GM20000 (cell line): Measurements from ENCODE around the gene CLDN4.

Experiments used
- DNase-seq: peaks from one replicate; pipeline ENCODE4 v3.0.0; 2012; ENCODE audit warnings: low spot score
- TF ChIP-seq, protein P1 (sequence below): IDR thresholded peaks from 2 replicates; pipeline ENCODE4 v1.5.1; 2012; ENCODE audit warnings: mild to moderate bottlenecking, control low read depth; ENCODE audit errors: extremely low read depth, missing control alignments

Gene CLDN4

DNA sequence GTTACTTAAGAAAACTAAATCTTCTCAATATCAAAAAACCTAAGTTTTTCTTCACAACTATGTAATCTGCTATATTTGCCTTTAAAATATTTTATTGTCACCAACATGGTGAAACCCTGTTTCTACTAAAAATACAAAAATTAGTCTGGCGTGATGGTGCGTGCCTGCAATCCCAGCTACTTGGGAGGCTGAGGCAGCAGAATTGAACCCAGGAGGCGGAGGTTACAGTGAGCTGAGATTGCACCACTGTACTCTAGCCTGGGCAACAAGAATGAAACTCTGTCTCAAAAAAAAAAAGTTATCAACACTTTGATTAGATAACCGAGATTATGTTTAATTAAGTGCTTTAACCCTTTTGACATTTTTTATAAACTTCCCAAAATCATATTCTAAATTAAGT lies 28.3 kb upstream of the CLDN4 start:
- TF ChIP-seq, protein P1, sequence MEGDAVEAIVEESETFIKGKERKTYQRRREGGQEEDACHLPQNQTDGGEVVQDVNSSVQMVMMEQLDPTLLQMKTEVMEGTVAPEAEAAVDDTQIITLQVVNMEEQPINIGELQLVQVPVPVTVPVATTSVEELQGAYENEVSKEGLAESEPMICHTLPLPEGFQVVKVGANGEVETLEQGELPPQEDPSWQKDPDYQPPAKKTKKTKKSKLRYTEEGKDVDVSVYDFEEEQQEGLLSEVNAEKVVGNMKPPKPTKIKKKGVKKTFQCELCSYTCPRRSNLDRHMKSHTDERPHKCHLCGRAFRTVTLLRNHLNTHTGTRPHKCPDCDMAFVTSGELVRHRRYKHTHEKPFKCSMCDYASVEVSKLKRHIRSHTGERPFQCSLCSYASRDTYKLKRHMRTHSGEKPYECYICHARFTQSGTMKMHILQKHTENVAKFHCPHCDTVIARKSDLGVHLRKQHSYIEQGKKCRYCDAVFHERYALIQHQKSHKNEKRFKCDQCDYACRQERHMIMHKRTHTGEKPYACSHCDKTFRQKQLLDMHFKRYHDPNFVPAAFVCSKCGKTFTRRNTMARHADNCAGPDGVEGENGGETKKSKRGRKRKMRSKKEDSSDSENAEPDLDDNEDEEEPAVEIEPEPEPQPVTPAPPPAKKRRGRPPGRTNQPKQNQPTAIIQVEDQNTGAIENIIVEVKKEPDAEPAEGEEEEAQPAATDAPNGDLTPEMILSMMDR = no peak
- no peak for DNase-seq

DNA sequence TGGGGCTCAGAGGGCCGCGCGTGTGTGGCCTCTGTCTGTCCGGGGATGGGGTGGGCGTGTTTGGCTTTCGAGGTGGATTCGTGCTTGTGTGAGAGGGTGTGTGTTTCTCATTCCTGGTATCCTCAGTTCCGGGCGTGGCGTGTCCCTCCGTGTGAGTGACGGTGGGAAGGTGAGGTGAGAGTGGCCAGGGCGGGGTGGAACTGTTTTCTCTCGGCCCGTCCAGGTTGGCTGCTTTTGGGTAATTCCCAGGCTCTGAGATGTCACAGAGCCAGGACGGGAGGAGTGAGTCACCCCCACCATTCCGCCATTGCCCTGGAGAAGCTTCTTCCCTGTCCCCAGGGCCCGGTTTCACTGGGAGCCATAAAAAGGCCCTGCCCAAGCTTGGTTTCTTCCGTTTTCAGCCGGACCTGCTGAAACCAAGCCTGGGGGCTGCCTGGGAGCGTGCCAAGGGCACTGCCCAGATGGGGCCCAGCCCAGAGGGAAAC lies 21.3 kb upstream of the CLDN4 start:
- no peak for DNase-seq
- TF ChIP-seq, protein P1 = no peak

DNA sequence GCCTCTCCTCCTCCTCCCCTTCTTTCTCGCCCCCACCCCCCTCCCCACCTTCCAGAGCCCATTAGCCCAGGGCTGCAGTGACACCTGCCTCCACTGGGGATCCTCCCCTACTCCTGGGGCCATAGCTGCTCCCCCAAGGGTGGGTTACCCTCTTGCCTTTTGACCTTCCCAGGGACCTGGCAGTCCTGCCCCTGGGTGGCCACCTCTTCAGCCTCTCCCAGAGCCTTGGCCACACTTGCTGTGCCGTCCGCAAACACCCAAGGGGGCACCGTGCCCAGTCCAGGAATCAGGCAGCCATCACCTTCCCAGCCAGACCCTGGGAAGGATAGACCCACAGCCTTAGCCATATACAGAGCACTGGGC lies 19.8 kb upstream of the CLDN4 start:
- no peak for DNase-seq
- TF ChIP-seq, protein P1 = no peak

DNA sequence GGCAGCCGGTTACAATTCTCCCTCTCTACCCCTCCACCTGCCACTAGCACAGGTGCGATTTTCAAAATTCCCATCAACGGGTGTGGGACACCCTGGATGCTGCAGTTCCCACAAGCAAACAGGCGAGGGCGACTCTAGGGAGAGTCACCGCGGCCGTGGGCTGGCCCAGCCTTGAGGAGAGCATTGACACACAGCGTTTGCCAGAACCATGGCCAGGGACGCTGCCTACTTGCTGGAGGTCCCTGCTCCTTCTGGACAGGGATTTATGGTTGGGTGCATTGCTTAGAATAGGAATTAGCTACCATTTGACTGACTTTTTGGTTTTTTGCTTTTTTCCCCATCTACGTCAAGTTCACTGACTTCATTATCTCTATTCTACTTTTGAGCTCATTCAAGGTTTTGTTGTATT lies 19.0 kb upstream of the CLDN4 start:
- TF ChIP-seq, protein P1 = peak; percentile 71
- DNase-seq = peak; percentile 78

DNA sequence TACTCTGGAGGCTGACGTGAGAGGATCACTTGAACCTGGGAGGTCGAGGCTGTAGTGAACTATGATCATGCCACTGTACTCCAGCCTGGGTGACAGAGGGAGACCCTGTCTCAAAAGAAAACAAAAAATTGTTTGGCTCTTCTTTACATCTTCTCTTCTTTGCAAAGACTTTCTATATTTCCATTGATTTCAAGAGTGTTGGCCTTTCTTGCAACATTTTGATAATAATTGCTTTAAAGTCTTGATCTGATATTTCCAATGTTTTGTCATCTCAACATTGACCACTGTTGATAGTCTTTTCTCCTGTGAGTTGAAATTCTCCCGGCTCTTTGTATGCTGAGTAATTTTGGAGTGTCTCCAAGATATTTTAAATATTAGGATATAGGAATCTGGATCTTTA lies 17.8 kb upstream of the CLDN4 start:
- no peak for DNase-seq
- TF ChIP-seq, protein P1 = no peak

DNA sequence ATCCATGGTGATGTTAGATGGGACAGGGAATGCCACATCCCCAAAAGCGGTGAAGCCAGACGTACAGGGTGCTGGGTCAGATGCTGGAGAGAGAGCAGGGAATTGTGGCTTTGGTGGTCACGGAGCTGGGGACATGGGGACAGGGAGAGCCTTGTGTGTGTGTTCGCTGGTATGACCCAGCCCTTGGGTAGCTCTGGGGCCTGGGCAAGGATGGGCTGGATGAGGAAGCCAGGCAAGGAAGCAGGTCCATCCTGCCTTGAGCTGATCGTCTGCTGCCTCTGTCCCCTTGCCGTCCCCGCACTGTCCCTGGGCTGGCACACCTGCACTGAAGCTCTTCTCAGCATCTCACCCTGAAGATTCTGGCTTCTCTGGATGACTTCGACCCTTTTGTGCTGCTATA lies 15.4 kb upstream of the CLDN4 start:
- TF ChIP-seq, protein P1 = no peak
- no peak for DNase-seq

DNA sequence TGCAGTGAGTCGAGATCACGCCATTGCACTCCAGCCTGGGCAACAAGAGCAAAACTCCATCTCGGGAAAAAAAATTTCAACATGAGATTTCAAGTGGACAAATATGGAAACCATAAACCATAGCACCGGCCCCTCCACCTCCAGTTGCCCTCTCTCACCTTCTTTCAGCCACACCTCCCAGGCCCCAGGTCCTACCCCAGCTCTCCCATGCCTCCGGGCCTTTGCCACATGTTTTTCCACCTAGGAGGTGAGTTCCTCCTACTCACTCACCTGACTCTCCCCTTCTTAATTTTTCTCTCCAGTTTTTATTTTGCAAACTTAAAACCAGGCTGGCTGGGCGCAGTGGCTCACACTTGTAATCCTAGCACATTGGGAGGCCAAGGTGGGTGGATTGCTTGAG lies 13.7 kb upstream of the CLDN4 start:
- TF ChIP-seq, protein P1 = no peak
- DNase-seq = no peak
